ENCODE data around the gene ACSM2A. TPM values are rescaled to one million over a fixed set of nuclear protein-coding genes. Genes with fewer than 3 reads are reported as not detected.

ACSM2A gene
- total RNA-seq, 4 donors from 2014 or later, result 0.85 TPM; not detected in 3

GRCh38 chr16:20415541-20415940 is 35.8 kb upstream of the ACSM2A start:
- TF ChIP-seq, protein P1, sequence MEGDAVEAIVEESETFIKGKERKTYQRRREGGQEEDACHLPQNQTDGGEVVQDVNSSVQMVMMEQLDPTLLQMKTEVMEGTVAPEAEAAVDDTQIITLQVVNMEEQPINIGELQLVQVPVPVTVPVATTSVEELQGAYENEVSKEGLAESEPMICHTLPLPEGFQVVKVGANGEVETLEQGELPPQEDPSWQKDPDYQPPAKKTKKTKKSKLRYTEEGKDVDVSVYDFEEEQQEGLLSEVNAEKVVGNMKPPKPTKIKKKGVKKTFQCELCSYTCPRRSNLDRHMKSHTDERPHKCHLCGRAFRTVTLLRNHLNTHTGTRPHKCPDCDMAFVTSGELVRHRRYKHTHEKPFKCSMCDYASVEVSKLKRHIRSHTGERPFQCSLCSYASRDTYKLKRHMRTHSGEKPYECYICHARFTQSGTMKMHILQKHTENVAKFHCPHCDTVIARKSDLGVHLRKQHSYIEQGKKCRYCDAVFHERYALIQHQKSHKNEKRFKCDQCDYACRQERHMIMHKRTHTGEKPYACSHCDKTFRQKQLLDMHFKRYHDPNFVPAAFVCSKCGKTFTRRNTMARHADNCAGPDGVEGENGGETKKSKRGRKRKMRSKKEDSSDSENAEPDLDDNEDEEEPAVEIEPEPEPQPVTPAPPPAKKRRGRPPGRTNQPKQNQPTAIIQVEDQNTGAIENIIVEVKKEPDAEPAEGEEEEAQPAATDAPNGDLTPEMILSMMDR (IDR thresholded peaks at IDR 0.05; ENCODE audit: low read depth), result no peak

GRCh38 chr16:20424129-20424866 is 27.0 kb upstream of the ACSM2A start:
- TF ChIP-seq, protein P1 (IDR thresholded peaks at IDR 0.05; ENCODE audit: low read depth), result no peak

DNA sequence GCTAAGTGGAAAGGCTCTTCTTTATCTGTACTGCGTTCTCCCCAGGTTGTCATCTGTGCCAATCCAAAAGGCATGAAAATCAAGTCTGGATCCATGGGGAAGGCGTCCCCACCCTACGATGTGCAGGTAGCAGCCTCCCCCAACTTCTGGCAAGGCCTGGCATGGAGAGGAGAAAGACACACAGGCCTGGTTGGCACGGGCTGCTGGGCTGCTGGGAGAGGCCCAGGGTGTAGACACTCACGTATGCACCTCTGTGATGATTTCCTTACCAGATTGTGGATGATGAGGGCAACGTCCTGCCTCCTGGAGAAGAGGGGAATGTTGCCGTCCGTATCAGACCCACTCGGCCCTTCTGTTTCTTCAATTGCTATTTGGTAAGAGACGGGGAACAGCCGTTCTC is 20.4 kb upstream of the ACSM2A start:
- TF ChIP-seq, protein P1 (IDR thresholded peaks at IDR 0.05; ENCODE audit: low read depth), result no peak

DNA sequence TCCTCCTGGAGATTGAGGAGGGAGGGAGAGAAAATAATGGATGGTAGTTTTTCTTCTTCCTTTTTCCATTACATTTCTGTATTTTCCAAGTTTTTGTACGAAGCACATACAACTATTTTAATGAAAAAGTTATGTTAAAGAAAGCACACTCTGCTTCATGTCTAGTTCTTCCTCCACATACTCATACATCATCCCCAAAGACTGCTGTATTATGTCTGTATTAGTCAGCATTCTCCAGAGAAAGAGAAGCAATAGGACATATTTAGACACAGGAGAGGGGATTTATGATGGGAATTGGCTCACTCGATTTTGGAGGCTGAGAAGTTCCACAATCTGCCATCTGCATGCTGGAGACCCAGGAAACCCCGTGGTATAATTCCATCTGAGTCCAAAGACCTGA is 10.1 kb upstream of the ACSM2A start:
- TF ChIP-seq, protein P1 (IDR thresholded peaks at IDR 0.05; ENCODE audit: low read depth), result no peak

DNA sequence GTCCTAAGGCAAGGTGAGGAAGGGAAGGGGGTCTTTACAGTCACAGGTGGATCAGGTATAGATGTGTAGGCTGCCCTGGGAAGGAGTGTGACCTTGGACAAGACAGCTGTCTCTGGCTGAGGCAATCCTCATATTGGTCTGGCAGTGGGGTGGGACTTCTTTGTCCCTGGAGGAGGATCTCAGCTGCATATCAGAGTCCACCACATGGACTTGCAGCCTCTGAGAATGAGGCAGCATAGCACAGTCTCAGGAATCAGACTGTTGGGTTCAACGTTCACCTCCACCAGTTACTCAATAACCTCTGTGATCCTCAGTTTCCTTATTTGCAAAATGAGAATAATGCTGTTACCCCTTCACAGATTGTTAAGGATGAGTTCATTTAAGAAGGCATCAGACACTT is 33.4 kb downstream of the ACSM2A start:
- TF ChIP-seq, protein P1 (IDR thresholded peaks at IDR 0.05; ENCODE audit: low read depth), result no peak

DNA sequence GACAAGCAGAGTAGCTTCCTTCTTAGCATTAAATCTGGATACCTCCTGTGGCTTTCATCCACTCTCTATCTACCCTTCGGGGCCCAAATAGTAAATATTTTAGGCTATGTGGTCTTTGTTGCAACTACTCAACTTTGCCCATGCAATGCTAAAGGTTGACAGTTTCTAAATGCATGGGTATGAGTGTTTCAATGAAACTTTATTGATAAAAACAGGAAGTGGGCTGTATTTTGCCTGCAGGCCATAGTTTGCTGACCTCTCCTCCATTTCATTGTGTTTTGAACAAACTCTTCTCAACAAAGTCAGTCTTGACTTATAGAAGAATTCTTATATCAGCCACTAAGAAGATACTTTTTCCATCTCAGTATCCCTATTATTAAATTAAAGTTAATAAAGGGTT is 34.1 kb downstream of the ACSM2A start:
- TF ChIP-seq, protein P1 (IDR thresholded peaks at IDR 0.05; ENCODE audit: low read depth), result no peak

DNA sequence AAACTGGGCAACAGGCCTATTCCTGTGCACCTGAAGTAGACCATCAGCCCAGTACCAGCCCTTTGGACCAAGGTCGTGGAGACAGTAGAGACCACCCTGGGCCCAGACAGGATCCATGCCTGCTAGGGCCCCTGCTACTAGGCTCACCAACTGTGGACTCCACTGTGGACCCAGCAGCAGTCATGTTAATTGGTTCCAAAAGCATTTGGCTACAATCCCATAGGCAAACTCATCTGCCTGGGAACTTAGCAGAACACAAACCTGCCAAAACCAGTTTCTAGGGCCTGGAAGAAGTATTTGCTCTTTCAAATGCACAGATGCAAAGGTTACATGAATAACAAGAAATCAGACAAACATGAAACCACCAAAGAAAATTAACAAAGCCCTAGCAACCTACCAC is 53.1 kb downstream of the ACSM2A start:
- TF ChIP-seq, protein P1 (IDR thresholded peaks at IDR 0.05; ENCODE audit: low read depth), result no peak

Data from subcutaneous adipose tissue (tissue), 4 donors.